ENCODE results near the gene NOXO1.
A peak's percentile ranks its signal among the peaks of the same experiment; 100 is the strongest.

Gene NOXO1

GRCh38 chr16:1993731-1994131, 12.5 kb upstream of the NOXO1 start:
- no peak for DNase-seq

DNA sequence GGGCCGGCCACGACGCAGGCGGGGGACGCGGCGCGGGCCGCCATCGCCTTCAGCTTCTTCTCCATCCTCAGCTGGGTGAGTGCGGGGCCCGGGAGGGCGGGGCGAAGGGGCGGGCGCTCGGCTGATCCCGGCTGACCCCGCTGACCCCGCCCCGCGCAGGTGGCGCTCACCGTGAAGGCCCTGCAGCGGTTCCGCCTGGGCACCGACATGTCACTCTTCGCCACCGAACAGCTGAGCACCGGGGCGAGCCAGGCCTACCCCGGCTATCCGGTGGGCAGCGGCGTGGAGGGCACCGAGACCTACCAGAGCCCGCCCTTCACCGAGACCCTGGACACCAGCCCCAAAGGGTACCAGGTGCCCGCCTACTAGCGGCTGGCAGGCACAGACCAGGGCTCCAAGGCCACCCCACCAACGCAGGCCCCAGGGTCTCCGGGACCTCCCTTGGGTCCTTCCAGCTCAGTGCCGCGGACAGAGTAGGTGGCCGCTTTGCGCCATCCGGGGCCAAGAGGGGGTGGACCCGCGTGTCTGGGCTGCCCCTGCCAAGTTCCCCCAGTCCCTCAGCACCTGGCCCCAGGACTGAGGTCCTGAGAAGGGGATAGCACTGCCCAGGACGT, 11.5 kb upstream of the NOXO1 start:
- no peak for DNase-seq

- no peak for DNase-seq
These were observed 10.9 kb upstream of the NOXO1 start for GRCh38 chr16:1991948-1992703.

GRCh38 chr16:1991588-1991947, 10.3 kb upstream of the NOXO1 start:
- DNase-seq: no peak

DNA sequence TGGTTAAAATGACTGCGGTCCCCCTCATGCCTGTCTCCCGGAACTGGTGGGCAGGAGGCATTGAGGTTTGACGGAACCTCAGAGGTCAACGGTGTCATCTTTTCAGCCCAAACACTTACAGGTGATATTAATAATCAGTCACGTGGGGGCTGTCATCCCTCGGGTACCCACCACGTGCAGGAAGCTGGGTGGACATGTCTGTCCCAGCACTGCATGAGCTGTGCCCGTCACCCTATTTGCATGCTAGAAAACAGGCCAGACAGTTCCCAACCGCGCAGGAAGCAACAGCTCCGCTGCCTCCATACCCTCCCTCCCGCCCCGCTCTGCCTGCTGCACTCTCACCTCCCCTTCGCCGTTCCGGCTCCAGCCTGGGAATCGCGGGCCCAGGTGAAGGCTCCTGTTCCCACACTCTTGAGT, 9.9 kb upstream of the NOXO1 start:
- no peak for DNase-seq

- DNase-seq: no peak
These were observed 9.3 kb upstream of the NOXO1 start for GRCh38 chr16:1990351-1991134.

DNA sequence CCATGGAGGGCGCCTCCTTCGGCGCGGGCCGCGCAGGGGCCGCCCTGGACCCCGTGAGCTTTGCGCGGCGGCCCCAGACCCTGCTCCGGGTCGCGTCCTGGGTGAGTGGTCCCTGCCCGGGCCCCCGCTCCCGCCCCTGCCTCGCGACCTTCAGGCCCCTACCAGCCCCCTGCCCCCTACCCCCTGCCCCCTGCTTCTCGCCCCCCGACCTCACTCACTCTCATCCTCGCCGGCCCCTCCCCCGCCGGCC, 8.8 kb upstream of the NOXO1 start:
- DNase-seq: no peak

DNA sequence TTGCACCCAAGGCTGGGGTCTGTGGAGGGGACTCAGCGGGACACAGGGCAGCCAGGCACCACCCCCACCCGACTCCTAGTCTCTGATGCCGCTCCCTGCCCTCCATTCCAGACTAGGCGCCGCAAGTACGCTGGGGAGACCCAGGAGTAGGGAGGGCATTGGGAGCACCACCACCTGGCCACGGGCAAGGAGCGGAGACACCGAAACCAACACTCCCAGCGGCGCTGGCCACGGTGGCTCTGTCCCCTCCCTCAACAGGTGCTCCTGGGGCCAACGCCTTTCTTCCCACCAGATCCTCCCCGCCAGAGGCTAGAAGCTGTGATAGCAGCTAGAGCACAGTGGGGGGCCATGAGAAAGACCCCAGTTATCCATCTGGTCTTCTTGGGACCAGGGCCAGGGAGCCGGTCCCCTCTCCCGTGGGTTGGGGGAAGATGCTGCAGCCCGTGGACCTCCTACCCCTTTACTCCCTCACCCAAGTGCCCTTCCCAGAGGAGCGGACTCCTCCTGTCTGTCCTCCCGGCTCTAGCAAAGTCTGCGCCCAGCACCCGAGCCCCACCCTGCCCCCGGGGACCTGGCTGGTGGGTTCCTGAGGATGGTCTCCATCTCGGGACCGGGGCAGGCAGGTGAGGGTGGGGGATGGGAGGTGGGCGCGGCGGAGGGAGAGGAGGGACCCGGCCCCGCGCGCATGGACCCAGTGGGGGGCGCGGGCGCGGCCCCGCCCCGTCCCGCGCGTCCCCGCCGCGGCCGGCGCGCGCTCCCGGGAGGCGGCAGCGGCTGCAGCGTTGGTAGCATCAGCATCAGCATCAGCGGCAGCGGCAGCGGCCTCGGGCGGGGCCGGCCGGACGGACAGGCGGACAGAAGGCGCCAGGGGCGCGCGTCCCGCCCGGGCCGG, 8.2 kb upstream of the NOXO1 start, which contains the start of gene SYNGR3:
Gene SYNGR3 (plus strand): TSS at position 762 of the 892 bp plus-strand sequence. CDS start 133 bp downstream, outside the sequence.
- no peak for DNase-seq

DNA sequence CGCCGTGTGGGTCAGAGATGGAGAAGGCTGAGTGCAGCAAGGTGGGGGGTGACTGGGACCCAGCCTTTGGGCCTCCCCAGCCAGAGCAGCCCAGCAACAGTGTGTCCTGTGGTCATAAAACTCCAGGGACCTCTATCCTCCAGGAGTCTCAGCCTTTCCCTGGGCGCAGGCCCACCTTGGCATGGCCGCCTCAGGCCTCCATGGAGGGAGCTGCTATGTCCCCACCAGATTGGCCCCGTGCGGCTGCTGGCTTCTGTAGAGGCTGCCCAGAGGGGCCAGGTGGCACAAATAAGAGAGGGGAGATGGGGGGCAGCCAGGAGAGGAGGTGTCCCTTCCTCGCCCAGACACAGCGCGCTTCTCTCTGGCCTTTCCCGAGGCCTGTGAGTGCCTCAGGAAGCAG, 5.9 kb upstream of the NOXO1 start:
- DNase-seq: no peak

DNA sequence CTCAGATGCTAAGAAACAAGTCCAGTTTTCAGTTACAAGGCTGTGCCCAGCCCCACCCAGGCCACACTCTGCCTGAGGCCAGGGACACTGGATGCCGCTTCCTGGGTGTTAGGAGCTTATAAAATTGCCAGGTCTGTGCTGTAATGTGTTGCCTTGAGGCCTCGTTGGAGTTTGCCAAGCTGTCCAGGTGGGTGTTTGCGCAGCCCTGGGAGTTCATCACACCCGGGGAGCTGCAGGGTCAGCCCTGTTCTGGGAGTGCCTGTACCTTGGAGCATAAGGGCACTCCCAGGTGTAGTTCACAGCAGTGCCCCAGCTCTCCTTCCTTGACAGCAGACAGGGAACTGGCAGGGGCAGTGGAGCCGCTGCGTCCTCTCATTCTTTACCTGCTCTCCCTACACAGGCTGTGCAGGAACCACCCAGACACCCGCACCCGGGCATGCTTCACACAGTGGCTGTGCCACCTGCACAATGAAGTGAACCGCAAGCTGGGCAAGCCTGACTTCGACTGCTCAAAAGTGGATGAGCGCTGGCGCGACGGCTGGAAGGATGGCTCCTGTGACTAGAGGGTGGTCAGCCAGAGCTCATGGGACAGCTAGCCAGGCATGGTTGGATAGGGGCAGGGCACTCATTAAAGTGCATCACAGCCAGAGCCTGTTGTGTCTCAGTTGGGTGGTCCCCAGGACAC, 4.3 kb upstream of the NOXO1 start:
- no peak for DNase-seq

DNA sequence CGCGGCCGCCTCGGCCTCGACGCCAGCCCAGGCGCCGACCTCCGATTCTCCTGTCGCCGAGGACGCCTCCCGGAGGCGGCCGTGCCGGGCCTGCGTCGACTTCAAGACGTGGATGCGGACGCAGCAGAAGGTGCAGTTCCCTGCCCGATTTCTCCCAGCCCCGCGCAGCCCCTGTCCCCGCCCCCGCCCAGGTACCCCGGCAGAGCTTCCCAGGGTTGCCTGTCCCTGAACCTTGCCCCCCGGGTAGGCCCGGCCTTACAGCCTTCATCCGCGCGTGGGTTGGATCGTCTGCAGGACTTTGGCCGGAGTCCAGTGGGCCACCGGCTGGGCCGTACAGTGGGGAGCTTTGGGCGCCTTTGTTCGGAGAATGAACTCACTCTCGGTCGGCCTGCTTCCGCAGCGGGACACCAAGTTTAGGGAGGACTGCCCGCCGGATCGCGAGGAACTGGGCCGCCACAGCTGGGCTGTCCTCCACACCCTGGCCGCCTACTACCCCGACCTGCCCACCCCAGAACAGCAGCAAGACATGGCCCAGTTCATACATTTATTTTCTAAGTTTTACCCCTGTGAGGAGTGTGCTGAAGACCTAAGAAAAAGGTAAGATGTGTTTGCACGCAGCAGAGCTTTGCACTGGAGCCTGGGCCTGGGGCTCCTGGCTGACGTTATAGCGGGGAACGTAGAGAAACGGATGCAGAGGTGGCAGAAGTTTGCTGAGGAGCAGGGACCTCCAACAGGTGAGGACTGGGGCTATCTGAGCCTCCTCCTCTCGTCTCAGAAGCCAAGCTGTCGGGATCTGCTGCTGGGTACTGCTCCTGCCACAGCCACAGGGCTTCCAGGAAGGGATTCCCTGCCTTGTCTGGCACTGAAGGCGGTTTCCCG, 3.3 kb upstream of the NOXO1 start:
- no peak for DNase-seq

DNA sequence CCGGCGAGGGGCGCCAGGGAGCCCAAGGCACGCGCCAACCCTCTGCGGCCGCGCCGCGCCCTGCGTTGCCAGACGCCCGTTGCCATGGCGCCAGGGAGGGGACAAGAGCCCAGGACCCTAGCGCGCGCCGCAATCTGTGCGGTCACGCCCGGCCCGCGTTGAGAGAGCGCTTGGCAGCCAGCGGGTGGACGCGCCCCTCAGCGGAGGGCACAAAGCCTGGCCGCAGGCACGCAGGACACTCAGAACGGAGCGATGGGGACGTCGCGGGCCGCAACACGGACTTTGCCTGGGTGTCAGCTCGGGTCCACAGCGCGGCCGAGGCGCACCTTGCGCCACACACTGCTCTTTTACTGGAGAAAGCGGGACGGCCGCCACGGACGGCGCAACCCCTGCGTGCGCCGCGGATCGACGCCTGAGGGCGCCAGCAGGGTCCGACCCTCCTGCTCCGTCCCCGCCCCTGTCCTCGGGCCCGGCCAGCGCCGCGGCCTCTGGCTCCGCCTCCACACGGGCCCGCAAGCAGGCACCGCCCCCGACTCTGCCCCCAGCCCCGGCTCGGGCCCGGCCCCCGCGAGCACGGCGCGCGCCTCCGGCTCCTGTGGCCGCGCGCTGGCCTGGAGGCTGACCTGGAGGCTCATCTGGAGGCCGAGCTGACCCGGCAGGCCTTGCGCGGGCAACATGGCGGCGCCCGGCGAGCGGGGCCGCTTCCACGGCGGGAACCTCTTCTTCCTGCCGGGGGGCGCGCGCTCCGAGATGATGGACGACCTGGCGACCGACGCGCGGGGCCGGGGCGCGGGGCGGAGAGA, 2.5 kb upstream of the NOXO1 start, which contains the start of gene GFER:
Gene GFER (plus strand): TSS at position 650 of the 803 bp plus-strand sequence. CDS start 26 bp downstream, at position 676.
- DNase-seq: peak; percentile 86

- DNase-seq: no peak
These were observed 1.8 kb upstream of the NOXO1 start for GRCh38 chr16:1982991-1983543.

DNA sequence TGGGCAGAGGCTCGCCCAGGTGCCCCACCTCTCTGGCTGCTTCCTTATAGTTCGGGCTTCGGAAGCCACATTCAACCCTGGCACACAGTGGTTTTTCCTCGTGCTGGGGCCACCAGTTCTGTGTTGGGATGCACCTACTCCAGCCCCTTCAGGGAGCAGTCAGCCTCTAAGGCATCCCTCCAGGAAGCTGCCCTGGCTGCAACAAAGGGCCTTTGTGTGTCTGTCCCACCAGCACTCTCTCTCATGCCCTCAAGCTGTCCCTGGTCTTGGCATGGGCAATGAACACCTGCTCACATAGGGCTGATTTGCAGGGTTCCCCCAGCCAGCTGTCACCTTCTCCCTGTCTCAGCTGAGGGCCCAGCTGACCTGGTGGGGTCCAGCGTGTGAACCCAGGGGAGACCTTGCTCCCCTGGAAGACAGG, 754 bp upstream of the NOXO1 start:
- DNase-seq: no peak

DNA sequence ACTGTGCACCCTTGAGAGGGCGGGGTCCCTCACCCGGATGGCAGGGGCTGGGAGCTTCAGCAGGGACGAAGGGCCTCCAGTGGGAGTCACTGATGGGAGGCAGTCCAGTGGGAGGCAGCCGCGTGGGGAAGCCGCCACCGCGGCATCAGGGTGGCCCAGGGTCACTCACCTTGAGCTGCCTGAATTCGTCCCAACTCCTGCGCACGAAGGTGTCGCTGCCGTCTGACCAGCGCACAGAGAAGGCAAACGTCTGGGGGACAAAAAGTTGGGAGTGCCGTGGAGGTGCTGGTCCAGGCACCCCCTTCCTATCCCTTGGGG, 540 bp downstream of the NOXO1 start:
- no peak for DNase-seq

DNA sequence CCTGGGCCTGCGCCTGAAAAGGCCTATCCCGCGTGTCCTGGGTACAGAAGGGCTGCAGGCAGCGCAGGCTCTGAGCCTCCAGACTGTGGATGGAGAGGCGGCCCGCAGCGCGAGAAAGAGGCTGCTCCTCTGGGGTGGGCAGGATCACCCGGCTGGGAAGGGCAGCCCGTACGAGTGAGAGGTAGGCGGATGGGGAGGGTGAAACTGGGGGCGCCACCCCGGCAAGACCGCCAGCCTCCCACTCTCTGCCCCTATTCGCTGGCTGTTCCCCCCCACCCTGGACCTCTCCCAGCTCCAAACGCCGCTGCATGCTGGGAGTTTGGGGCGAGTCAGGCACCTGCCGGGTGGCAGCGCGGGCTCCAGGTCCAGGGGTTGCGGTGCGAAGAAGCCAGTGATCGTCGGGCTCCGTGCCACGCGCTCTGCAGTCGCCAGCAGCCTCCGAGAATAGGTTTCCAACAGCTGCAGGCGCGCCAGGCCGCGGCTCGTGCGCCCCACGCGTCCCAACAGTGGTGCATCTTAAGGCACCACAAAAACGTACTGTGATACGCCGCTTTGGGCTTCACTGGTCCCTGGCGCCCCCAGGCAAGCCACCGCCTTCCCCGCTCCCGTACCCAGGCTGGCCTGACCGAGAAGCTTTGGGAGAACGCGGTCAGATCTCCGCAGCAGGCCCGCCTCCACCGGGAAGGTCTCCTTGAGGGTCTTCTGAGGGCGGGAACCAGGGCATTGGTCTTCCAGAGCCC, 1.1 kb downstream of the NOXO1 start:
- DNase-seq: no peak

DNA sequence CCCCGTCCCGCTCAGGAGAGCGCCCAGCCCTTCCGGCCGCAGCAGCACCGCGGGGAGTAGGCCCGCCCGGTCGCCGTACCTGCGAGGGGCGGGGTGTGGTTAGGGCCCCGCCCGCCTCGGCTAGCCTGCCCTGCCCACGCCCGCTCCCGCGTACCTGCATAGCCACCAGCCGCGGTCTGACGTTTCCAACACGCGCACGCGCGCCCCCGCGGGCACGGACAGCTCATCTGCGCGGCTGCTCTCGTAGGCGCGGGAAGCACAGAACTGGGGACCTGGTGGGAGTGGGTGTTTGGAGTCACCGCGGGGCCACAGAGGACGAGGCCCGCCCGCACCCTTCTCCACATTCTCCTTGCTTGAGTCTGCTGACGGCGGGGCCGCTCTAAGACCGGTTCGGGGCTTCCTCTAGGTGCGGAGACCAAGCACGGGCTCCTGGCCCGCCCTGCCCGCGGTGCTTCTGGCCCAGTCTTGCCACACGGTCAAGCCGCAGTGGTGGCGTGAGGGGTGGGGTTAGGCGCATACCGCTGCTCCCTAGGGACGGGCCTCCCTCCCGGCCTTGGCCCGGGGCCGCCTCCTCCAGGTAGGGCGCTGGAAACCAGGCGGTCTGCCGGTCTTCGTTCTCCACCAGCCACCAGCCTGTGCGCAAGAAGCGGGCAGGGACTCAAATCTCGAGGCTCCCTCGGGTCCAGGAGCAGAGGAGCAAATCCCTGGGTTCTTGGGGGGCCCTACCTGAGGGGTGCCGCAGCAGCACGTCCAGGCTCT, 1.8 kb downstream of the NOXO1 start:
- no peak for DNase-seq

DNA sequence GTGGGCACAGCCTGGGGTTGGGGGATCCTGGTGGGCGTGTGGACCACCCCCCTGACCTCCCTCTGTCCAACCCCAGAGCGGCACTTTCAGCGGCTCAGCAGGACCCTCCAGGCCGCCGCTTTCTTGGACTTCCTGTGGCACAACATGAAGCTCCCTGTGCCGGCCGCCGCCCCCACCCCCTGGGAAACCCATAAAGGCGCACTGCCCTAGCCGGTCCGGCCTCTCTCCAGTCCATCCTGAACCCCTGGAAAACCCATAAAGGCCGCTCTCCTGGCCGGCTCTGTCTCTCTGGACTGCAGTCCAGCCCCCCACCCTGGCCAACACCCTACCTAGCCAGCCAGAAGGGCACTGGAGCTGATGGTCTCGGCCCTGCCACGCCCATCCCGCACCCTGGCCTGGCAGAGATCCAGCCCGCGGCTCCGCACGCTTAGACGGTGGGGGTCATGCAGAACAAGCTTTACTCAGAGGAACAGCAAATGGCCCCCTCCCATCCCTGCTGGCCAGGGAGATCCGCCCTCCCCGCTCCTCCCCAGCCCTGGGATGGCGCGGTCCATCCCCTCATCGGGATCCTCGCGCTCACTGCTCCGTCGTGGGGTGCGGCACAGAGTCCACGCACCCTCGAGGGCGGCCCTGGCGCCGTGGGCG, 2.7 kb downstream of the NOXO1 start:
- DNase-seq: no peak

Measured in NCI-H2227 treated with DMSO at 0.1 percent for 48 hours (cell line).